ENCODE measurements around the gene SLC39A11.

DNA sequence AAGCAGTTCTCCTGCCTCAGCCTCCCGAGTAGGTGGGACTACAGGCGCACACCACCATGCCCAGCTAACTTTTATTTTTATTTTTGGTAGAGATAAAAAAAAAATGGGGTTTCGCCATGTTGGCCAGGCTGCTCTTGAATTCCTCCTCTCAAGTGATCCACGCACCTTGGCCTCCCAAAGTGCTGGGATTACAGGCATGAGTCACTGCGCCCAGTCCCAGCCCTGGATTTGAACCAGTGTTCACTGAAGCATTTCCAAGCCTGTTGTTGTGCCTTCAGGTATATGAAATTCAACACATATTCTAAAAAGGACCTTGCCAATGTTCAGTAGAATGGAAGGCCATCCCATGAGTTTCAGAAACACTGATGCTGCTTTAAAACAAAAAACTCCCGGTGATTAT is 165.3 kb downstream of the SLC39A11 start:
- TF ChIP-seq, protein P1, sequence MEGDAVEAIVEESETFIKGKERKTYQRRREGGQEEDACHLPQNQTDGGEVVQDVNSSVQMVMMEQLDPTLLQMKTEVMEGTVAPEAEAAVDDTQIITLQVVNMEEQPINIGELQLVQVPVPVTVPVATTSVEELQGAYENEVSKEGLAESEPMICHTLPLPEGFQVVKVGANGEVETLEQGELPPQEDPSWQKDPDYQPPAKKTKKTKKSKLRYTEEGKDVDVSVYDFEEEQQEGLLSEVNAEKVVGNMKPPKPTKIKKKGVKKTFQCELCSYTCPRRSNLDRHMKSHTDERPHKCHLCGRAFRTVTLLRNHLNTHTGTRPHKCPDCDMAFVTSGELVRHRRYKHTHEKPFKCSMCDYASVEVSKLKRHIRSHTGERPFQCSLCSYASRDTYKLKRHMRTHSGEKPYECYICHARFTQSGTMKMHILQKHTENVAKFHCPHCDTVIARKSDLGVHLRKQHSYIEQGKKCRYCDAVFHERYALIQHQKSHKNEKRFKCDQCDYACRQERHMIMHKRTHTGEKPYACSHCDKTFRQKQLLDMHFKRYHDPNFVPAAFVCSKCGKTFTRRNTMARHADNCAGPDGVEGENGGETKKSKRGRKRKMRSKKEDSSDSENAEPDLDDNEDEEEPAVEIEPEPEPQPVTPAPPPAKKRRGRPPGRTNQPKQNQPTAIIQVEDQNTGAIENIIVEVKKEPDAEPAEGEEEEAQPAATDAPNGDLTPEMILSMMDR (IDR thresholded peaks at IDR 0.05) = no peak
- TF ChIP-seq POLR2A (IDR thresholded peaks at IDR 0.05) = no peak
